Loucy (cell line): ENCODE measurements around the gene FDX2.

Experiments
- H2AFZ ChIP-seq: fragments of 200-600 bp; sonication (generic); 2 replicates; pipeline ENCODE4 v1.6.0; 2016; ENCODE audit warnings: antibody characterized with exemption, mild to moderate bottlenecking, low read length, moderate library complexity
- H3F3A ChIP-seq: fragments of 200-600 bp; 2 replicates; pipeline ENCODE4 v1.6.0; 2016; ENCODE audit warnings: antibody characterized with exemption, low read depth, mild to moderate bottlenecking
- H3K27me3 ChIP-seq: fragments of 200-600 bp; sonication (generic); 2 replicates; pipeline ENCODE4 v1.6.1; 2014; ENCODE audit warnings: low read length, mild to moderate bottlenecking; ENCODE audit not compliant: insufficient read depth, poor library complexity, severe bottlenecking
- H3K36me3 ChIP-seq: fragments of 200-600 bp; sonication (generic); 2 replicates; pipeline ENCODE4 v1.6.1; 2016; ENCODE audit warnings: low read length; ENCODE audit not compliant: insufficient read depth
- H3K4me1 ChIP-seq: fragments of 200-600 bp; sonication (generic); 2 replicates; pipeline ENCODE4 v1.5.1; 2014; ENCODE audit warnings: low read length, mild to moderate bottlenecking; ENCODE audit not compliant: insufficient read depth, poor library complexity, severe bottlenecking
- H3K4me2 ChIP-seq: fragments of 200-600 bp; sonication (generic); 2 replicates; pipeline ENCODE4 v1.6.0; 2014; ENCODE audit warnings: antibody characterized with exemption, low read length, low read depth, mild to moderate bottlenecking; ENCODE audit not compliant: poor library complexity, severe bottlenecking
- H3K4me3 ChIP-seq: fragments of 200-600 bp; sonication (generic); 2 replicates; pipeline ENCODE4 v1.5.1; 2014; ENCODE audit warnings: low read length, mild to moderate bottlenecking, mixed read lengths; ENCODE audit not compliant: poor library complexity, severe bottlenecking
- H3K79me2 ChIP-seq: fragments of 200-600 bp; sonication (generic); 2 replicates; pipeline ENCODE4 v1.6.1; 2014; ENCODE audit warnings: low read length; ENCODE audit not compliant: insufficient read depth
- H3K9ac ChIP-seq: fragments of 200-600 bp; sonication (generic); 2 replicates; pipeline ENCODE4 v1.6.0; 2014; ENCODE audit warnings: mild to moderate bottlenecking, low read depth, low read length, moderate library complexity; ENCODE audit not compliant: poor library complexity, severe bottlenecking
- H3K9me2 ChIP-seq: fragments of 200-600 bp; sonication (generic); replicated peaks from 2 replicates; pipeline ENCODE4 v1.6.1; 2016; ENCODE audit warnings: low read depth, low read length, mixed read lengths
- H3K9me3 ChIP-seq: fragments of 200-600 bp; sonication (generic); 2 replicates; pipeline ENCODE4 v1.6.1; 2014; ENCODE audit warnings: mild to moderate bottlenecking, antibody characterized with exemption, low read length, low read depth; ENCODE audit not compliant: insufficient read depth
- H4K20me1 ChIP-seq: fragments of 200-600 bp; sonication (generic); 2 replicates; pipeline ENCODE4 v1.6.0; 2014; ENCODE audit warnings: antibody characterized with exemption, low read length, mild to moderate bottlenecking; ENCODE audit not compliant: insufficient read depth, poor library complexity, severe bottlenecking
- CTCF ChIP-seq: fragments of 200-600 bp; sonication (generic); conservative IDR thresholded peaks from 2 replicates; pipeline ENCODE4 v1.5.1; 2014; ENCODE audit warnings: mild to moderate bottlenecking, antibody characterized with exemption, low read length
- EZH2phosphoT487 ChIP-seq: fragments of 200-600 bp; IDR thresholded peaks from 2 replicates; pipeline ENCODE4 v1.6.1; 2018; ENCODE audit warnings: antibody characterized with exemption, mild to moderate bottlenecking, moderate library complexity, borderline replicate concordance

FDX2 gene

GRCh38 chr19:10260141-10260584 is 55.7 kb downstream of the FDX2 start:
- H3K9ac ChIP-seq, result no peak overlapping the region
- TF ChIP-seq CTCF, result no peak
- TF ChIP-seq EZH2phosphoT487, result no peak
- no peaks in the 10 kb centered on the region for H3K27me3 ChIP-seq
- no peak overlapping the region for H3K4me3 ChIP-seq
- H3K9me3 ChIP-seq, result no peaks in the 10 kb centered on the region
- no peaks in the 10 kb centered on the region for H4K20me1 ChIP-seq
- H3K36me3 ChIP-seq, result peaks cover 19% of the 10 kb centered on the region; the same call in 1 of the 2 replicates
- H3K79me2 ChIP-seq, result no peaks in the 10 kb centered on the region
- no peaks in the 10 kb centered on the region for H3K4me1 ChIP-seq
- H3K9me2 ChIP-seq, result no peaks in the 10 kb centered on the region
- H2AFZ ChIP-seq, result no peak overlapping the region
- H3K4me2 ChIP-seq, result no peak overlapping the region
- no peaks in the 10 kb centered on the region for H3F3A ChIP-seq
